Endothelial cell of umbilical vein (primary cell): ENCODE results near the gene NPIPB2. TPM values are rescaled to one million over a fixed set of nuclear protein-coding genes. Genes with fewer than 3 reads are reported as not detected.

Experiments
- BruUV-seq: library from RNA; stranded (reverse); fragments of 400-500 nt; replicated peaks from 2 replicates; lab custom pipeline; 2021; lab: Mats Ljungman, UMichigan
- CTCF ChIA-PET: fragments of 300-600, 350-600 bp; sonication (Branson Sonifier 250); formaldehyde crosslinking; loops from one replicate; lab custom pipeline; 2021; ENCODE audit warnings: antibody characterized with exemption, inconsistent platforms; lab: Charles Lee
- POLR2A ChIA-PET: fragments of 300-600, 350-600 bp; sonication (Branson Sonifier 250); formaldehyde crosslinking; loops from one replicate; lab custom pipeline; 2021; ENCODE audit warnings: antibody characterized with exemption, inconsistent platforms; lab: Charles Lee
- DNase-seq: peaks from one replicate; pipeline ENCODE4 v3.0.0-alpha.2; 2011; ENCODE audit warnings: low read depth, low spot score
- FAIRE-seq: peaks from 2 replicates; lab custom pipeline; 2011; peaks lifted over from hg19 to GRCh38; lab: Jason Lieb, UNC
- H2AFZ ChIP-seq: 2 replicates; pipeline ENCODE4 v1.6.0; 2012; ENCODE audit warnings: low read depth, low read length, control low read depth, inconsistent platforms
- H3K27ac ChIP-seq: 2 replicates; pipeline ENCODE4 v1.5.1; 2011; ENCODE audit warnings: low read depth, mild to moderate bottlenecking, control low read depth, low read length, moderate library complexity; ENCODE audit not compliant: insufficient read depth
- H3K27me3 ChIP-seq, 2 experiments: 2 replicates each; pipeline versions ENCODE4 v1.6.0 to v1.6.1; 2011; ENCODE audit warnings: low read length in 2 of 2, mixed read lengths in 1 of 2; ENCODE audit not compliant: control insufficient read depth in 2 of 2, insufficient read depth in 2 of 2
- H3K36me3 ChIP-seq, 2 experiments: 2 replicates in 1 of 2; 3 replicates in 1 of 2; pipeline ENCODE4 v1.5.1; 2011; ENCODE audit warnings: low read length in 2 of 2, mild to moderate bottlenecking in 1 of 2, moderate library complexity in 1 of 2; ENCODE audit not compliant: control insufficient read depth in 2 of 2, insufficient read depth in 2 of 2; ENCODE audit errors: extremely low read depth in 1 of 2
- H3K4me1 ChIP-seq: 3 replicates; pipeline ENCODE4 v1.5.1; 2011; ENCODE audit warnings: mild to moderate bottlenecking, low read length; ENCODE audit not compliant: control insufficient read depth, insufficient read depth; ENCODE audit errors: extremely low read depth
- H3K4me2 ChIP-seq: 2 replicates; pipeline ENCODE4 v1.6.1; 2011; ENCODE audit warnings: low read length, control low read depth, mixed read lengths; ENCODE audit not compliant: insufficient read depth
- H3K4me3 ChIP-seq, 3 experiments: fragments of 200-600 bp in 1 of 3; sonication (generic), shearing (Covaris generic) in 1 of 3; replicated peaks in 1 of 3; 2 replicates each; pipeline ENCODE4 v1.5.1; 2011 to 2016; ENCODE audit warnings: control low read depth in 3 of 3, low read length in 3 of 3, mild to moderate bottlenecking in 2 of 3, inconsistent platforms in 1 of 3, low read depth in 1 of 3, moderate library complexity in 1 of 3; ENCODE audit not compliant: insufficient read depth in 1 of 3
- H3K79me2 ChIP-seq: 2 replicates; pipeline ENCODE4 v1.6.0; 2012; ENCODE audit warnings: low read length, inconsistent platforms; ENCODE audit not compliant: control insufficient read depth, insufficient read depth
- H3K9ac ChIP-seq: replicated peaks from 2 replicates; pipeline ENCODE3; 2011; ENCODE audit warnings: low read length, control low read depth; ENCODE audit not compliant: insufficient read depth; ENCODE audit errors: extremely low read depth
- H3K9me1 ChIP-seq: replicated peaks from 3 replicates; pipeline ENCODE4 v1.6.0; 2011; ENCODE audit warnings: mild to moderate bottlenecking, low read length; ENCODE audit not compliant: control insufficient read depth, insufficient read depth; ENCODE audit errors: extremely low read depth
- H3K9me3 ChIP-seq: replicated peaks from 2 replicates; pipeline ENCODE4 v1.5.1; 2012; ENCODE audit warnings: low read length, inconsistent platforms; ENCODE audit not compliant: control insufficient read depth, insufficient read depth
- H4K20me1 ChIP-seq: replicated peaks from 2 replicates; pipeline ENCODE3; 2011; ENCODE audit warnings: mild to moderate bottlenecking, low read length; ENCODE audit not compliant: control insufficient read depth, insufficient read depth; ENCODE audit errors: extremely low read depth
- FOS ChIP-seq: IDR thresholded peaks from 2 replicates; pipeline ENCODE4 v1.6.1; 2011; ENCODE audit warnings: mild to moderate bottlenecking, low read length, moderate library complexity, borderline replicate concordance; ENCODE audit not compliant: insufficient read depth
- GATA2 ChIP-seq: IDR thresholded peaks from 2 replicates; pipeline ENCODE4 v1.7.0; 2011; ENCODE audit warnings: low read depth, mild to moderate bottlenecking, moderate library complexity, mixed read lengths, low read length; ENCODE audit not compliant: insufficient read length, insufficient read depth
- dilution Hi-C: fragments of 300-500 bp; cut with MboI; formaldehyde crosslinking; loops from one replicate; pipeline ENCODE4 v1.15.0; 2019; ENCODE audit warnings: low sequenced_read_pairs; ENCODE audit not compliant: extremely low pct_ligation_motif_present
- intact Hi-C: fragments of 100-400 bp; cut with micrococcal nuclease; formaldehyde crosslinking; loops from one replicate; pipeline ENCODE4 v1.10.0; 2022
- polyA plus RNA-seq, 4 experiments: library from polyadenylated mRNA; depleted of rRNA in 3 of 4; stranded (reverse) in 3 of 4; unstranded in 1 of 4; fragments of >200 nt; gene quantifications; 2 replicates each; pipeline versions ENCODE4 v1.2.1 to v1.2.3, GENCODE V29; 2011 to 2012; ENCODE audit warnings: missing spikeins in 1 of 4
- total RNA-seq: library from RNA; stranded (reverse); gene quantifications from 2 replicates; pipeline ENCODE4 v1.2.3, GENCODE V29; 2021
- TF ChIP-seq, protein P1 (sequence below): IDR thresholded peaks from 2 replicates; pipeline ENCODE4 v1.6.1; 2011; ENCODE audit not compliant: insufficient read depth, insufficient read length

Gene NPIPB2
- total and polyA plus RNA-seq, 2 donors (not counting 3 experiments of a cell fraction or from before 2014, with no cell fraction given): 5.8 to 15.4 TPM

DNA sequence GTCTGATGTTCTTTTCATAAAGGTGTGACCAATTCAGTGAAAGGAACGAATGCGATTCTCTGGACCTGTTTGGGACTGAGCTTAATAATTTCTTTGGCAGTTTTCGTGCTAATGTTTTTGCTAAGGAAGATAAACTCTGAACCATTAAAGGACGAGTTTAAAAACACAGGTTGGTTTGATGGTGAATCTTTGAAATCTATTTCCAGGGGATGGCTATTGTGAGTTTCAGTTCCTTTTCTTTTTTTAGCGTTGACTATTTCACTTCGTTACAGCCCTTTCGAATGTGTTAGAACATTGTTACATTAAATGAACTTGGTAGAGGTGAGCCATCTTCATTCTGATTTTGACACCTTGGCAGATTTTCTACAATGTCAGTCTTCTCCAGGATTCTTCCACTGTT lies 24.3 kb upstream of the NPIPB2 start:
- no peak overlapping the region for H3K9ac ChIP-seq
- CTCF ChIA-PET: interaction anchor here (1.3 kb wide), 1 partner anchor 101 kb away, joined by 10 read pairs; no protein-coding TSS in a partner anchor
- no peaks in the 10 kb centered on the region for H3K4me1 ChIP-seq
- no peaks in the 10 kb centered on the region for H4K20me1 ChIP-seq
- no peaks in the 10 kb centered on the region for H3K27me3 ChIP-seq
- no peak overlapping the region for H2AFZ ChIP-seq
- intact Hi-C loops (no loop called here), dilution Hi-C loops (no loop called here)
- DNase-seq: no peak
- POLR2A ChIA-PET: no interaction called here
- H3K9me1 ChIP-seq: no peaks in the 10 kb centered on the region
- BruUV-seq: no TSS peak
- FAIRE-seq: no peak
- H3K79me2 ChIP-seq: no peaks in the 10 kb centered on the region
- no peak overlapping the region for H3K4me3 ChIP-seq
- H3K27ac ChIP-seq: no peak overlapping the region
- no peak for TF ChIP-seq FOS
- TF ChIP-seq, protein P1, sequence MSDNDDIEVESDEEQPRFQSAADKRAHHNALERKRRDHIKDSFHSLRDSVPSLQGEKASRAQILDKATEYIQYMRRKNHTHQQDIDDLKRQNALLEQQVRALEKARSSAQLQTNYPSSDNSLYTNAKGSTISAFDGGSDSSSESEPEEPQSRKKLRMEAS: no peak
- no peak overlapping the region for H3K4me2 ChIP-seq
- H3K9me3 ChIP-seq: no peaks in the 10 kb centered on the region
- H3K36me3 ChIP-seq: no peaks in the 10 kb centered on the region

DNA sequence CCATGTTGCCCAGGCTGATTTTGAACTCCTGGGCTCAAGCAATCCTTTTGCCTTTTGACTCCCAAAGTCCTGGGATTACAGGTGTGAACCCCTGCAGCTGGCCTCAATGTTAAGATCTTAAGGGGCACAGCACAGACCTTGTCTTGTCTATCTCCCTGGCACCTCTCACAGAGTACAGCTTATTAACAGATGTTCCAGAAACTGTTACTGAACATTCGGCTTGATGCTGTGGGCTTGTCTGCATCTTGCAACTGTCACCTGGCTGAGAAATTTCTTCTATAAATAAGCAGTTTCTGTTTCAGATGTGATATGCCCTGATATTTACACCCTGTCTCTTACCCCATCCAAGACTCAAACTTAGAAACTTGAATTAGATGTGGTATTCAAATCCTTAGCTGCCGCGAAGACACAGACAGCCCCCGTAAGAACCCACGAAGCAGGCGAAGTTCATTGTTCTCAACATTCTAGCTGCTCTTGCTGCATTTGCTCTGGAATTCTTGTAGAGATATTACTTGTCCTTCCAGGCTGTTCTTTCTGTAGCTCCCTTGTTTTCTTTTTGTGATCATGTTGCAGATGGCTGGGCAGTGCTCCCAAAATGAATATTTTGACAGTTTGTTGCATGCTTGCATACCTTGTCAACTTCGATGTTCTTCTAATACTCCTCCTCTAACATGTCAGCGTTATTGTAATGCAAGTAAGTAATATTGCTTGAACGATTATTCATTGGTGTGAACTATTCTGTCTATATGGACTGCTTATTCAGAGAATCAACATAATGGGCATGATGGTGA lies 23.1 kb upstream of the NPIPB2 start, which contains the start of gene TNFRSF17:
TSS of gene TNFRSF17 (plus strand) at position 450 of the 791 bp plus-strand sequence. CDS start at position 565, 115 bp downstream.
- H3K36me3 ChIP-seq: no peaks in the 10 kb centered on the region
- H3K9ac ChIP-seq: no peak within 1 kb of the TSS
- no peak within 1 kb of the TSS for H3K27ac ChIP-seq
- H2AFZ ChIP-seq: no peak within 1 kb of the TSS
- H4K20me1 ChIP-seq: no peaks in the 10 kb centered on the region
- dilution Hi-C loops (no loop called here), intact Hi-C loops (no loop called here)
- POLR2A ChIA-PET: no interaction called here
- DNase-seq (no peak), FAIRE-seq (no peak)
- no peak within 1 kb of the TSS for H3K4me3 ChIP-seq
- H3K9me1 ChIP-seq: no peaks in the 10 kb centered on the region
- CTCF ChIA-PET: interaction anchor here (1.3 to 1.9 kb wide), 3 partner anchors 16 to 103 kb away, joined by 4 to 10 read pairs (median 7); no protein-coding TSS in a partner anchor
- no peaks in the 10 kb centered on the region for H3K27me3 ChIP-seq
- H3K79me2 ChIP-seq: no peaks in the 10 kb centered on the region
- H3K9me3 ChIP-seq: no peaks in the 10 kb centered on the region
- no TSS peak for BruUV-seq
- H3K4me2 ChIP-seq: no peak within 1 kb of the TSS
- no peaks in the 10 kb centered on the region for H3K4me1 ChIP-seq
- no peak for TF ChIP-seq GATA2
- TF ChIP-seq FOS: no peak
- TF ChIP-seq, protein P1: no peak
